ENCODE measurements around the gene NRCAM.

- TF ChIP-seq POLR2A (IDR thresholded peaks at IDR 0.05) (no peak), CTCF (IDR thresholded peaks at IDR 0.05) (no peak)
These were observed 120.8 kb downstream of the NRCAM start for GRCh38 chr7:108335269-108335918.
